ENCODE results near the gene CRNKL1. TPM values are rescaled to one million over a fixed set of nuclear protein-coding genes. Genes with fewer than 3 reads are reported as not detected.
A peak's percentile ranks its signal among the peaks of the same experiment; 100 is the strongest.

CRNKL1 gene
- total and polyA plus RNA-seq, 2 donors (not counting 1 experiment from before 2014, with no cell fraction given) = 19.2 to 32.7 TPM

DNA sequence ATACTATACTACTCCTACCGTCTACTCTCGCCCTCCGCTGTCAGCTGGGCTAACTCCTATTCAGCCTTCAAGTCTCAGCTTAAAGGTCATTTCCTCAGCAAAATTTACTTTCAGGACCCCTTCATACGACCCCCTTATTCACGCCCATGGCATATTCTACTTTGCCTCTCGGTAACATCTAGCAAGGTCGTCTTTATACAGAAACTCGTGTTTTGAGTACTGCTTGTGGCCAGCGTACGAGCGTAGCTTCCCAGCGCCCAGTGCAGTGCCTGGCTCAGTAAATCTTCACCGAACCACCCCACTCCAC is 546 bp downstream of the CRNKL1 start:
- no peaks in the 10 kb centered on the region for H3K4me1 ChIP-seq (ENCODE audit: control insufficient read depth, extremely low read depth, insufficient read depth, low read length)
- H3K79me2 ChIP-seq (ENCODE audit: control insufficient read depth, insufficient read depth, low read length) = peaks cover 15% of the 10 kb centered on the region
- TF ChIP-seq, protein P1, sequence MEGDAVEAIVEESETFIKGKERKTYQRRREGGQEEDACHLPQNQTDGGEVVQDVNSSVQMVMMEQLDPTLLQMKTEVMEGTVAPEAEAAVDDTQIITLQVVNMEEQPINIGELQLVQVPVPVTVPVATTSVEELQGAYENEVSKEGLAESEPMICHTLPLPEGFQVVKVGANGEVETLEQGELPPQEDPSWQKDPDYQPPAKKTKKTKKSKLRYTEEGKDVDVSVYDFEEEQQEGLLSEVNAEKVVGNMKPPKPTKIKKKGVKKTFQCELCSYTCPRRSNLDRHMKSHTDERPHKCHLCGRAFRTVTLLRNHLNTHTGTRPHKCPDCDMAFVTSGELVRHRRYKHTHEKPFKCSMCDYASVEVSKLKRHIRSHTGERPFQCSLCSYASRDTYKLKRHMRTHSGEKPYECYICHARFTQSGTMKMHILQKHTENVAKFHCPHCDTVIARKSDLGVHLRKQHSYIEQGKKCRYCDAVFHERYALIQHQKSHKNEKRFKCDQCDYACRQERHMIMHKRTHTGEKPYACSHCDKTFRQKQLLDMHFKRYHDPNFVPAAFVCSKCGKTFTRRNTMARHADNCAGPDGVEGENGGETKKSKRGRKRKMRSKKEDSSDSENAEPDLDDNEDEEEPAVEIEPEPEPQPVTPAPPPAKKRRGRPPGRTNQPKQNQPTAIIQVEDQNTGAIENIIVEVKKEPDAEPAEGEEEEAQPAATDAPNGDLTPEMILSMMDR (conservative IDR thresholded peaks at IDR 0.05 in 1 of 2, IDR thresholded peaks at IDR 0.05 in 1 of 2; ENCODE audit: low read depth in 1 of 2, low read length in 2 of 2) = no peak
- TF ChIP-seq EZH2 (IDR thresholded peaks at IDR 0.05; ENCODE audit: low read length, missing control alignments) = no peak
- peak overlapping the region; percentile 65 to 97 (median 92) for H3K4me3 ChIP-seq (replicated peaks in 1 of 4; ENCODE audit: control extremely low read depth in 1 of 4, insufficient read depth in 1 of 4, low read depth in 3 of 4, low read length in 4 of 4)
- DNase-seq (ENCODE audit: low read depth in 2 of 2) = no peak
- peak overlapping the region; percentile 74 for H2AFZ ChIP-seq (ENCODE audit: low read length)
- H3K27me3 ChIP-seq (ENCODE audit: control insufficient read depth, insufficient read depth, low read length) = no peaks in the 10 kb centered on the region
- H3K36me3 ChIP-seq (ENCODE audit: control insufficient read depth, insufficient read depth, low read length) = peaks cover 7% of the 10 kb centered on the region
- peak overlapping the region; percentile 78 for H3K27ac ChIP-seq (ENCODE audit: insufficient read depth, low read length)
- no peaks in the 10 kb centered on the region for H3K9me3 ChIP-seq (ENCODE audit: control insufficient read depth, insufficient read depth, low read depth, low read length)
- H3K4me2 ChIP-seq (ENCODE audit: extremely low read depth, insufficient read depth, low read length) = peak overlapping the region; percentile 93
- no peaks in the 10 kb centered on the region for H4K20me1 ChIP-seq (ENCODE audit: control insufficient read depth, extremely low read depth, insufficient read depth, low read length)
- peak overlapping the region; percentile 79 for H3K9ac ChIP-seq (ENCODE audit: insufficient read depth, low read length)

DNA sequence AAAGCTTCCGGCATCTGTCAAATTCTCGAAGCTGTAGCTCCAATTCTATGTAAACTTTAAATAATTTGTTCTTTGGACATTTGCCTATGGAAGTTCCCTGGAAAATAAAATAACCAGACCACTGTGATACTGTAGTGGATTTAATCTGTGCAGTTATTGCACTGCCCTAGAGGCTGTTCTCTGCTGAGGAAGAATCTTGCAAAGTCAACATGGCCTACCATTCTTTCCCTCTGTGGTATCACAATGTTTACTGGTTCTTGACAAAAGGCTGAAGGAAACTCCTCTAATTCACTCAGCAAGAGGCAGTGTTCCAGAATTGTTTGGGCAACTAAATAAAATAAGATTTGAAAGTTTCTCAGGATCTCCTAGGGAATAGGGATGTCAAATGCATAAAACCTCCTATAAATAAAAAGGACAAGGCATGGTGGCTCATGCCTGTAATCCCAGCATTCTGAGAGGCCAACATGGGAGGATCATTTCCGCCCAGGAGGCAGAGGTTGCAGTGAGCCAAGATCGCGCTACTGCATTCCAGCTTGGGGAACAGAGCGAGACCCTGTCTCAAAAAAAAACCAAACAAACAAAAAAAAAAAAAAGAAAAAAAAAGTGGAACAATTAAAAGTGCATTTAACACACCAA is 12.4 kb downstream of the CRNKL1 start:
- no peaks in the 10 kb centered on the region for H4K20me1 ChIP-seq (ENCODE audit: control insufficient read depth, extremely low read depth, insufficient read depth, low read length)
- H3K36me3 ChIP-seq (ENCODE audit: control insufficient read depth, insufficient read depth, low read length) = peaks cover 15% of the 10 kb centered on the region
- H3K27me3 ChIP-seq (ENCODE audit: control insufficient read depth, insufficient read depth, low read length) = no peaks in the 10 kb centered on the region

DNA sequence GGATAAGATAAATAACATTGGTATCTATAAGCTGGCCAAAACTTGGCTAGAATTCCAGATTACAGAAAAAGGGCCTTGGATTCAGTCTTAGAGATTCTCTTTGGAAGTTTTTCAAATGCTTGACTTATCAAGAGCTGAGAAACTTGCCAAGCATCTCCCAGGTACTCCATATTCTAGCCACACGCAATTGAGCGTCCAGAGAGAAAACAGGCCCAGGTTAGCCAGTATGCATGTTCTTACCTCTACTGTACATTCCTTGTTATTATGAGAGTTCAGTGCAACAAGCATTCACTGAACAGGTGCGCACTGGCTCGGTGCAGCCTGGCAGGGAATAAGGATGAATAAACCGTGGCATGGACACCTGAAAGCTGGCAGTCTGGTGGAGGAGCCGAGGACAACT is 13.7 kb downstream of the CRNKL1 start:
- Histone ChIP-seq H3K27ac (ENCODE audit: insufficient read depth, low read length) (no peak overlapping the region), H3K4me3 (replicated peaks in 1 of 4; ENCODE audit: control extremely low read depth in 1 of 4, insufficient read depth in 1 of 4, low read depth in 3 of 4, low read length in 4 of 4) (no peak overlapping the region), H3K4me2 (ENCODE audit: extremely low read depth, insufficient read depth, low read length) (no peak overlapping the region), H3K36me3 (ENCODE audit: control insufficient read depth, insufficient read depth, low read length) (peaks cover 16% of the 10 kb centered on the region), H3K9ac (ENCODE audit: insufficient read depth, low read length) (no peak overlapping the region), H3K27me3 (ENCODE audit: control insufficient read depth, insufficient read depth, low read length) (no peaks in the 10 kb centered on the region), H3K4me1 (ENCODE audit: control insufficient read depth, extremely low read depth, insufficient read depth, low read length) (no peaks in the 10 kb centered on the region), H3K79me2 (ENCODE audit: control insufficient read depth, insufficient read depth, low read length) (no peaks in the 10 kb centered on the region), H2AFZ (ENCODE audit: low read length) (no peak overlapping the region), H3K9me3 (ENCODE audit: control insufficient read depth, insufficient read depth, low read depth, low read length) (no peaks in the 10 kb centered on the region), H4K20me1 (ENCODE audit: control insufficient read depth, extremely low read depth, insufficient read depth, low read length) (no peaks in the 10 kb centered on the region)
- TF ChIP-seq, protein P1 (conservative IDR thresholded peaks at IDR 0.05 in 1 of 2, IDR thresholded peaks at IDR 0.05 in 1 of 2; ENCODE audit: low read depth in 1 of 2, low read length in 2 of 2) = no peak
- TF ChIP-seq EZH2 (IDR thresholded peaks at IDR 0.05; ENCODE audit: low read length, missing control alignments) = no peak
- no peak for DNase-seq (ENCODE audit: low read depth in 2 of 2)

More for the DNA sequence above, 12.4 kb downstream of the CRNKL1 start:
- DNase-seq (ENCODE audit: low read depth in 2 of 2) = no peak
- Histone ChIP-seq H3K79me2 (ENCODE audit: control insufficient read depth, insufficient read depth, low read length) (no peaks in the 10 kb centered on the region), H2AFZ (ENCODE audit: low read length) (no peak overlapping the region), H3K9me3 (ENCODE audit: control insufficient read depth, insufficient read depth, low read depth, low read length) (no peaks in the 10 kb centered on the region), H3K27ac (ENCODE audit: insufficient read depth, low read length) (no peak overlapping the region), H3K4me3 (replicated peaks in 1 of 4; ENCODE audit: control extremely low read depth in 1 of 4, insufficient read depth in 1 of 4, low read depth in 3 of 4, low read length in 4 of 4) (no peak overlapping the region), H3K4me1 (ENCODE audit: control insufficient read depth, extremely low read depth, insufficient read depth, low read length) (no peaks in the 10 kb centered on the region), H3K9ac (ENCODE audit: insufficient read depth, low read length) (no peak overlapping the region), H3K4me2 (ENCODE audit: extremely low read depth, insufficient read depth, low read length) (no peak overlapping the region)
- TF ChIP-seq, protein P1 (conservative IDR thresholded peaks at IDR 0.05 in 1 of 2, IDR thresholded peaks at IDR 0.05 in 1 of 2; ENCODE audit: low read depth in 1 of 2, low read length in 2 of 2) = no peak
- no peak for TF ChIP-seq EZH2 (IDR thresholded peaks at IDR 0.05; ENCODE audit: low read length, missing control alignments)
